B cell (primary cell): ENCODE data around the gene MC5R. TPM values are rescaled to one million over a fixed set of nuclear protein-coding genes. Genes with fewer than 3 reads are reported as not detected.

Experiments used
- ATAC-seq: fragments of 200-7000 bp; cut with Tn5 transposase; one replicate; pipeline ENCODE4 v1.10.0; 2021; ENCODE audit warnings: low read depth, mild to moderate bottlenecking, moderate number of reproducible peaks, moderate library complexity
- CTCF ChIA-PET: fragments of 350-600 bp; sonication (Branson Sonifier 250); formaldehyde crosslinking; loops from one replicate; lab custom pipeline; 2021; ENCODE audit warnings: antibody characterized with exemption, inconsistent platforms; lab: Charles Lee
- POLR2A ChIA-PET: fragments of 350-600 bp; sonication (Branson Sonifier 250); formaldehyde crosslinking; loops from one replicate; lab custom pipeline; 2021; ENCODE audit warnings: antibody characterized with exemption; lab: Charles Lee
- DNase-seq: peaks from one replicate; pipeline ENCODE4 v3.0.0; 2013
- H2AFZ ChIP-seq: 2 replicates; pipeline ENCODE4 v1.6.1; 2012; ENCODE audit warnings: mild to moderate bottlenecking, low read depth, low read length; ENCODE audit not compliant: insufficient read depth, poor library complexity, severe bottlenecking
- H3K27ac ChIP-seq, 2 donors: 1 replicate in 1 of 2; 2 replicates in 1 of 2; pipeline ENCODE4 v1.5.1; 2012 to 2013; ENCODE audit warnings: low read length in 2 of 2, mild to moderate bottlenecking in 2 of 2, moderate library complexity in 1 of 2
- H3K27me3 ChIP-seq, 4 experiments: fragments of 200-600 bp in 1 of 4; sonication (generic) in 1 of 4; replicated peaks in 1 of 4; 1 replicate in 2 of 4; 2 replicates in 2 of 4; pipeline versions ENCODE4 v1.6.1 to v1.7.0; 2013 to 2016; ENCODE audit warnings: low read length in 3 of 4, mild to moderate bottlenecking in 2 of 4, mixed read lengths in 1 of 4, moderate library complexity in 1 of 4; ENCODE audit not compliant: insufficient read depth in 4 of 4, control insufficient read depth in 3 of 4; ENCODE audit errors: control extremely low read depth in 1 of 4
- H3K36me3 ChIP-seq, 2 experiments: replicated peaks in 1 of 2; 1 replicate in 1 of 2; 2 replicates in 1 of 2; pipeline versions ENCODE4 v1.6.1 to v1.7.1; 2013; ENCODE audit warnings: low read length in 1 of 2; ENCODE audit not compliant: insufficient read depth in 2 of 2, control insufficient read depth in 1 of 2; ENCODE audit errors: control extremely low read depth in 1 of 2, extremely low read depth in 1 of 2
- H3K4me1 ChIP-seq, 2 donors: fragments of 200-600 bp in 1 of 2; sonication (generic) in 1 of 2; 1 replicate in 1 of 2; 2 replicates in 1 of 2; pipeline versions ENCODE4 v1.5.1 to v1.6.1; 2013 to 2017; ENCODE audit warnings: low read length in 2 of 2; ENCODE audit not compliant: control insufficient read depth in 2 of 2, insufficient read depth in 2 of 2
- H3K4me2 ChIP-seq: replicated peaks from 2 replicates; pipeline ENCODE3; 2012; ENCODE audit warnings: mild to moderate bottlenecking, low read depth, low read length; ENCODE audit not compliant: poor library complexity, severe bottlenecking
- H3K4me3 ChIP-seq, 5 experiments: fragments of 200-600 bp in 1 of 5; sonication (generic) in 1 of 5; 1 replicate in 3 of 5; 2 replicates in 2 of 5; pipeline versions ENCODE4 v1.5.1 to v1.7.0; 2011 to 2016; ENCODE audit warnings: low read length in 4 of 5, mild to moderate bottlenecking in 4 of 5, low read depth in 2 of 5, control low read depth in 1 of 5, moderate library complexity in 1 of 5; ENCODE audit not compliant: insufficient read depth in 1 of 5; ENCODE audit errors: control extremely low read depth in 1 of 5, extremely low read depth in 1 of 5
- H3K79me2 ChIP-seq: fragments of 200-600 bp; sonication (generic); one replicate; pipeline ENCODE4 v1.6.0; 2016; ENCODE audit warnings: low read length; ENCODE audit not compliant: control insufficient read depth, insufficient read depth
- H3K9ac ChIP-seq: fragments of 200-600 bp; sonication (generic); 2 replicates; pipeline ENCODE4 v1.6.1; 2017; ENCODE audit warnings: mild to moderate bottlenecking, low read length, moderate library complexity
- H3K9me3 ChIP-seq, 3 donors: one replicate each; pipeline versions ENCODE4 v1.6.1 to v1.7.1; 2013; ENCODE audit warnings: low read length in 2 of 3; ENCODE audit not compliant: control insufficient read depth in 2 of 3, insufficient read depth in 1 of 3; ENCODE audit errors: control extremely low read depth in 1 of 3
- H4K20me1 ChIP-seq: 2 replicates; pipeline ENCODE4 v1.6.0; 2012; ENCODE audit warnings: mild to moderate bottlenecking, low read length; ENCODE audit not compliant: insufficient read depth, control insufficient read depth, poor library complexity, severe bottlenecking
- H3K27ac Mint-ChIP-seq: one replicate; pipeline ENCODE4 v1.8.0; 2021; ENCODE audit warnings: mixed read lengths
- H3K27me3 Mint-ChIP-seq: one replicate; pipeline ENCODE4 v1.8.0; 2021; ENCODE audit warnings: mixed read lengths
- H3K4me1 Mint-ChIP-seq: one replicate; pipeline ENCODE4 v1.8.0; 2021; ENCODE audit warnings: mixed read lengths
- H3K4me3 Mint-ChIP-seq: one replicate; pipeline ENCODE4 v1.8.0; 2021; ENCODE audit warnings: mixed read lengths
- H3K9me3 Mint-ChIP-seq: one replicate; pipeline ENCODE4 v1.8.0; 2022; ENCODE audit warnings: mixed read lengths; ENCODE audit not compliant: insufficient read depth
- EZH2 ChIP-seq: IDR thresholded peaks from 2 replicates; pipeline ENCODE4 v1.6.1; 2012; ENCODE audit warnings: borderline replicate concordance, low read depth, mild to moderate bottlenecking, moderate library complexity, low read length; ENCODE audit not compliant: insufficient read depth, poor library complexity, severe bottlenecking
- WGBS: methylation state at CpG from one replicate; pipeline ENCODE4 v1.1.5; 2013; ENCODE audit warnings: missing lambda C conversion rate; ENCODE audit not compliant: insufficient coverage; 5-methylcytosine and 5-hydroxymethylcytosine counted together
- intact Hi-C: fragments of 100-400 bp; cut with micrococcal nuclease; formaldehyde crosslinking; loops from one replicate; pipeline ENCODE4 v1.10.0; 2022
- polyA plus RNA-seq: library from polyadenylated mRNA; depleted of rRNA; stranded (reverse); fragments of >200 nt; gene quantifications from 2 replicates; pipeline ENCODE4 v1.2.3, GENCODE V29; 2012
- total RNA-seq, 2 donors: library from RNA; stranded (reverse); fragments of 120-200 nt in 1 of 2; gene quantifications; 1 replicate in 1 of 2; 2 replicates in 1 of 2; pipeline versions ENCODE4 v1.2.3 to v1.2.4, GENCODE V29; 2013 to 2022
- TF ChIP-seq, protein P1 (sequence below): fragments of 200-600 bp; IDR thresholded peaks from one replicate; pipeline ENCODE4 v1.8.0; 2022; ENCODE audit warnings: antibody characterized with exemption, mild to moderate bottlenecking

Gene MC5R
- total and polyA plus RNA-seq, 2 donors (not counting 1 experiment from before 2014, with no cell fraction given): not detected

DNA sequence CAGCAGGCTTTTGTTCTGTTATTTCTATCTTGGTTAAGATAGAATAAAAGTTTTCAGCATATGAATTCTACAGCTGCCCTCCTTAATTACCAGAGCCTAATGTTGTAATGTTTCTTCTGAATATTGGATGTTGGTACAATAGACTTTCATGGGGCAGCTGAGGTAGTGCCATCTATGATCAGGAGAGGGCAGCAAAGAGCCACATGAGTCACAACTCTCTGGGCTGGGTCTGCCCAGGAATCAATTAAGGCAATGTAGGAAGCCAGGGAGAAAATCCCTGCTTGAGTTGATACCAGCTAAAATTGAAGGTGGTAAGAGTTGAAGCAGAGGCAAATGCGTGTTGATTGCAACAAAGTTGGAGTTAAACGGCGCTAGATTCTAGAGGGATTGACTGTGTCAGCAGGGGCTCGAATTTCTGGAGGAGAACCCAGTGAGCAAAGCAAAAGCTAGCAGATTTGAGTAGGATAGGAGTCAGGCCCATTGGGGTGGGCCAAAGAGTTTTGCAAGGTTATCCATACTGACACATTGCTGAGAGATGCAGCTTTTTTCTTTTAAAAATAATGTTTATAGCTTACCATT, 10.6 kb upstream of the MC5R start:
- H3K4me1 Mint-ChIP-seq: no peaks in the 10 kb centered on the region
- intact Hi-C loops: loop anchor here (2.0 to 10.0 kb wide), 2 partner anchors 273 to 581 kb away; no protein-coding TSS in a partner anchor
- H3K4me3 ChIP-seq: no peak overlapping the region
- H4K20me1 ChIP-seq: no peaks in the 10 kb centered on the region
- H3K9me3 Mint-ChIP-seq: no peaks in the 10 kb centered on the region
- H3K79me2 ChIP-seq: no peaks in the 10 kb centered on the region
- ATAC-seq: peak; percentile 64
- H3K27me3 ChIP-seq: peaks cover 0 to 3% (median 0%) of the 10 kb centered on the region in 4 experiments
- POLR2A ChIA-PET: no interaction called here
- WGBS: 40% methylated on average over 4 of the region's 4 CpGs
- peak; percentile 56 for DNase-seq
- H3K4me1 ChIP-seq: no peaks in the 10 kb centered on the region
- H3K27ac ChIP-seq: no peak overlapping the region
- H3K4me2 ChIP-seq: no peak overlapping the region
- H3K27me3 Mint-ChIP-seq: peaks cover 4% of the 10 kb centered on the region
- no peak overlapping the region for H3K4me3 Mint-ChIP-seq
- no peak overlapping the region for H2AFZ ChIP-seq
- no peaks in the 10 kb centered on the region for H3K9me3 ChIP-seq
- TF ChIP-seq EZH2: no peak
- TF ChIP-seq, protein P1, sequence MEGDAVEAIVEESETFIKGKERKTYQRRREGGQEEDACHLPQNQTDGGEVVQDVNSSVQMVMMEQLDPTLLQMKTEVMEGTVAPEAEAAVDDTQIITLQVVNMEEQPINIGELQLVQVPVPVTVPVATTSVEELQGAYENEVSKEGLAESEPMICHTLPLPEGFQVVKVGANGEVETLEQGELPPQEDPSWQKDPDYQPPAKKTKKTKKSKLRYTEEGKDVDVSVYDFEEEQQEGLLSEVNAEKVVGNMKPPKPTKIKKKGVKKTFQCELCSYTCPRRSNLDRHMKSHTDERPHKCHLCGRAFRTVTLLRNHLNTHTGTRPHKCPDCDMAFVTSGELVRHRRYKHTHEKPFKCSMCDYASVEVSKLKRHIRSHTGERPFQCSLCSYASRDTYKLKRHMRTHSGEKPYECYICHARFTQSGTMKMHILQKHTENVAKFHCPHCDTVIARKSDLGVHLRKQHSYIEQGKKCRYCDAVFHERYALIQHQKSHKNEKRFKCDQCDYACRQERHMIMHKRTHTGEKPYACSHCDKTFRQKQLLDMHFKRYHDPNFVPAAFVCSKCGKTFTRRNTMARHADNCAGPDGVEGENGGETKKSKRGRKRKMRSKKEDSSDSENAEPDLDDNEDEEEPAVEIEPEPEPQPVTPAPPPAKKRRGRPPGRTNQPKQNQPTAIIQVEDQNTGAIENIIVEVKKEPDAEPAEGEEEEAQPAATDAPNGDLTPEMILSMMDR: peak; percentile 93
- CTCF ChIA-PET: interaction anchor here (0.5 to 3.0 kb wide), 13 partner anchors 9 to 1179 kb away, joined by 3 to 24 read pairs (median 7); partner anchors contain the start of gene MC5R
- no peak overlapping the region for H3K9ac ChIP-seq
- no peaks in the 10 kb centered on the region for H3K36me3 ChIP-seq
- no peak overlapping the region for H3K27ac Mint-ChIP-seq

DNA sequence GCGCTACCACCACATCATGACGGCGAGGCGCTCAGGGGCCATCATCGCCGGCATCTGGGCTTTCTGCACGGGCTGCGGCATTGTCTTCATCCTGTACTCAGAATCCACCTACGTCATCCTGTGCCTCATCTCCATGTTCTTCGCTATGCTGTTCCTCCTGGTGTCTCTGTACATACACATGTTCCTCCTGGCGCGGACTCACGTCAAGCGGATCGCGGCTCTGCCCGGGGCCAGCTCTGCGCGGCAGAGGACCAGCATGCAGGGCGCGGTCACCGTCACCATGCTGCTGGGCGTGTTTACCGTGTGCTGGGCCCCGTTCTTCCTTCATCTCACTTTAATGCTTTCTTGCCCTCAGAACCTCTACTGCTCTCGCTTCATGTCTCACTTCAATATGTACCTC, 2.3 kb downstream of the MC5R start:
- CTCF ChIA-PET: no interaction called here
- no peak overlapping the region for H3K4me3 ChIP-seq
- no peak overlapping the region for H3K4me2 ChIP-seq
- WGBS: 95% methylated on average over 26 of the region's 26 CpGs
- intact Hi-C loops: no loop called here
- peaks cover 0 to 3% (median 0%) of the 10 kb centered on the region in 3 donors for H3K9me3 ChIP-seq
- Mint-ChIP-seq H3K4me1 (peaks cover 8% of the 10 kb centered on the region), H3K4me3 (no peak overlapping the region), H3K9me3 (no peaks in the 10 kb centered on the region), H3K27ac (no peak overlapping the region), H3K27me3 (peaks cover 51% of the 10 kb centered on the region)
- H3K36me3 ChIP-seq: no peaks in the 10 kb centered on the region
- peaks cover 0 to 23% (median 6%) of the 10 kb centered on the region in 4 experiments for H3K27me3 ChIP-seq
- DNase-seq: no peak
- TF ChIP-seq, protein P1: no peak
- no peak for TF ChIP-seq EZH2
- no peak for ATAC-seq
- no peak overlapping the region for H2AFZ ChIP-seq
- H3K4me1 ChIP-seq: peaks cover 3 to 6% of the 10 kb centered on the region in 2 donors
- H3K9ac ChIP-seq: no peak overlapping the region
- POLR2A ChIA-PET: no interaction called here
- no peak overlapping the region for H3K27ac ChIP-seq
- no peaks in the 10 kb centered on the region for H4K20me1 ChIP-seq
- H3K79me2 ChIP-seq: no peaks in the 10 kb centered on the region
